SK-N-MC (cell line): Measurements from ENCODE around the gene CHRFAM7A.
"Not testable (repeated sequence)": the region's sequence is repeated elsewhere in the genome, so short reads cannot be mapped to it uniquely, and the experiment has no call there.

Experiments
- DNase-seq: peaks from one replicate; pipeline ENCODE4 v3.0.0-alpha.2; 2011; ENCODE audit warnings: low read depth, low spot score
- H3K27ac ChIP-seq: fragments of 200-600 bp; sonication (generic); 2 replicates; pipeline ENCODE4 v1.5.1; 2016; ENCODE audit warnings: mixed run types
- H3K36me3 ChIP-seq: fragments of 200-600 bp; sonication (generic); 2 replicates; pipeline ENCODE4 v1.6.1; 2017; ENCODE audit warnings: antibody characterized with exemption, low read length, mixed read lengths; ENCODE audit not compliant: insufficient read depth
- H3K4me3 ChIP-seq: fragments of 200-600 bp; sonication (generic); 2 replicates; pipeline ENCODE4 v1.5.1; 2016
- H3K9ac ChIP-seq: fragments of 200-600 bp; sonication (generic); 2 replicates; pipeline ENCODE4 v1.8.0; 2017; ENCODE audit warnings: mixed run types, mixed read lengths; ENCODE audit not compliant: insufficient read length
- H3K9me3 ChIP-seq: fragments of 200-600 bp; sonication (generic); 2 replicates; pipeline ENCODE4 v1.6.1; 2017; ENCODE audit warnings: low read depth, mild to moderate bottlenecking, antibody characterized with exemption, low read length, moderate library complexity, mixed read lengths

CHRFAM7A gene

GRCh38 chr15:30367246-30367645 lies 26.1 kb downstream of the CHRFAM7A start:
- not testable (repeated sequence) for H3K9me3 ChIP-seq, H3K27ac ChIP-seq, DNase-seq, H3K9ac ChIP-seq, H3K36me3 ChIP-seq, H3K4me3 ChIP-seq

- not testable (repeated sequence) for DNase-seq, H3K9ac ChIP-seq, H3K27ac ChIP-seq, H3K4me3 ChIP-seq, H3K9me3 ChIP-seq, H3K36me3 ChIP-seq
Observed at GRCh38 chr15:30361404-30361803, 31.9 kb downstream of the CHRFAM7A start.

- H3K4me3 ChIP-seq, H3K36me3 ChIP-seq, H3K9me3 ChIP-seq, H3K27ac ChIP-seq, H3K9ac ChIP-seq, DNase-seq: not testable (repeated sequence)
Observed at GRCh38 chr15:30360990-30361389, 32.4 kb downstream of the CHRFAM7A start.

- H3K4me3 ChIP-seq, H3K9me3 ChIP-seq: not testable (repeated sequence)
Observed at GRCh38 chr15:30355043-30355442, 38.3 kb downstream of the CHRFAM7A start.

GRCh38 chr15:30349803-30350202 lies 43.5 kb downstream of the CHRFAM7A start:
- H3K36me3 ChIP-seq, H3K27ac ChIP-seq, H3K9ac ChIP-seq, DNase-seq, H3K9me3 ChIP-seq, H3K4me3 ChIP-seq: not testable (repeated sequence)

More at GRCh38 chr15:30355043-30355442, 38.3 kb downstream of the CHRFAM7A start:
- not testable (repeated sequence) for H3K27ac ChIP-seq, H3K9ac ChIP-seq, H3K36me3 ChIP-seq, DNase-seq

- not testable (repeated sequence) for H3K27ac ChIP-seq, H3K9ac ChIP-seq, DNase-seq, H3K9me3 ChIP-seq, H3K36me3 ChIP-seq, H3K4me3 ChIP-seq
Observed at GRCh38 chr15:30336584-30336983, 56.8 kb downstream of the CHRFAM7A start.

- not testable (repeated sequence) for H3K4me3 ChIP-seq, H3K9me3 ChIP-seq, H3K36me3 ChIP-seq, DNase-seq, H3K9ac ChIP-seq, H3K27ac ChIP-seq
Observed at GRCh38 chr15:30334152-30334551, 59.2 kb downstream of the CHRFAM7A start.

- H3K9ac ChIP-seq, H3K36me3 ChIP-seq, H3K4me3 ChIP-seq, DNase-seq, H3K9me3 ChIP-seq, H3K27ac ChIP-seq: not testable (repeated sequence)
Observed at GRCh38 chr15:30326145-30326544, 67.2 kb downstream of the CHRFAM7A start.

- not testable (repeated sequence) for H3K4me3 ChIP-seq, H3K9me3 ChIP-seq, DNase-seq, H3K36me3 ChIP-seq, H3K27ac ChIP-seq, H3K9ac ChIP-seq
Observed at GRCh38 chr15:30321063-30321462, 72.3 kb downstream of the CHRFAM7A start.

- not testable (repeated sequence) for DNase-seq, H3K9ac ChIP-seq, H3K27ac ChIP-seq, H3K9me3 ChIP-seq, H3K4me3 ChIP-seq, H3K36me3 ChIP-seq
Observed at GRCh38 chr15:30315704-30316103, 77.6 kb downstream of the CHRFAM7A start.

- not testable (repeated sequence) for H3K27ac ChIP-seq, H3K36me3 ChIP-seq, H3K4me3 ChIP-seq, H3K9me3 ChIP-seq, H3K9ac ChIP-seq, DNase-seq
Observed at GRCh38 chr15:30310575-30310974, 82.8 kb downstream of the CHRFAM7A start.
